ENCODE data around the gene SCGB2A2.

SCGB2A2 gene

DNA sequence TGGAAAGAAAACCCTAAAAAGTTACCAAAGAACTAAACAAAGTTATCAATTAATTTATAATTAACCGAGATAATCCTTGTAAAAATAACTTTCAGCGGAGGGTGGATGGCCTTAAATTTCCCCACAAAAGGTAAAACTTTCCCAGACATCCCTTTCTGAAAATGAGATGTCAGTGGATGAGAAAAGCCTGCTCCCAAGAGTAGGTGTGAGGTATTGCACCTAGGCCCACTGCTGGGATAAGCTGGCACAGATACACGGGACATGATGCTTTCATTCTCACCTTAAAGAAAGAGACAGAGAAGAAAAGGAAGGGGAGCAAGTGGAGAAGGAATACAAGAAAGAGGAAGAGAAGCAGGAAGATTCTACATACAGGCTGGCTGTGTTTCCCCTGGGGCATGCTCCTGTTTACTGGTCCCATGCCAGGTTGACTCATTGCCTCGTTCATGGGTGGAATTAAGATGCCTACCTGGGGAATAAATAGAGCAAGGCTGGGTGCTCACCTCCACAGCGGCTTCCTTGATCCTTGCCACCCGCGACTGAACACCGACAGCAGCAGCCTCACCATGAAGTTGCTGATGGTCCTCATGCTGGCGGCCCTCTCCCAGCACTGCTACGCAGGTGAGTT is at the start of gene SCGB2A2:
Gene SCGB2A2 (plus strand): TSS at position 505 of the 625 bp plus-strand sequence. CDS start 59 bp downstream, at position 564.
- DNase-seq = no peak

- DNase-seq = no peak
Measured at GRCh38 chr11:62221498-62221897, 48.5 kb upstream of the SCGB2A2 start.

DNA sequence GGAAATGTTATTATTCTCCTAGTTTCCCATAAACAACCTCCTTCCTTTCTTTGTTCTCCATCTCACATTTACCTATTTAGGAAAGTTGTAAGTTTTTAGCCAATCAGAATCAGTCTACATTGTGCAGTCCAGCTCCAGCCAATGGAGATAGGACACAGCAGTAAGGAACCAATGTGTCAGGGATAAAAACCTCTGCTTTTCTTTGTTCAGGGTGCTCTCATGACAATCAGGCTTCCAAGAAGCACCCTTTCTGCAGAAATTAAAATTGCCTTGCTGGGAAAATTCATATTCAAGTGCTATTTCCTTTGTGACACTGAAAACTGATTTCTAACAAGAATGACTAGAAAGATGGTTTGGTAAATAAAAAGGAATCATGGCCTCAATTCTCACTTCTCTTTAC is 46.9 kb upstream of the SCGB2A2 start:
- peak in 1 of 3 donors; percentile 12 for DNase-seq

GRCh38 chr11:62233730-62234129 is 36.2 kb upstream of the SCGB2A2 start:
- peak in 1 of 3 donors; percentile 13 for DNase-seq

DNA sequence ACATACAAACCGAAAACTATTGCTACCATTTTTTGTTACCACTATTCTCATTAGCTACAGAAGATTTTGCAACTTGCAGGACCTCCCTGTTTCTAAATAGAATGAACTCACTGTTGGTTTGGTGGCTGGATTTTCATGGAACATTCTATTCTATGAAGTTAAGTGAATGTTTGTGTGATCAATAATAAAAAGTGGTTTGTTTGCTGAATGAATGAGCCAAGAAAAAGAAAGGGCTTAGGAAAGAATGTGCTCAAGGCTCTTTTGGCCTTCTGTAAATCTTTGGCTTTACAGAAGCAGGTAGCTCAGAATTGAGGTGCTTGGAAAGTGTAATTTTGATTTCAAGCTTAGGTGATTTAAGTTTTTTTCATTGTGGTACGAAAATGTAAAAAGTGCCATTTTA is 33.8 kb upstream of the SCGB2A2 start:
- no peak for DNase-seq

DNA sequence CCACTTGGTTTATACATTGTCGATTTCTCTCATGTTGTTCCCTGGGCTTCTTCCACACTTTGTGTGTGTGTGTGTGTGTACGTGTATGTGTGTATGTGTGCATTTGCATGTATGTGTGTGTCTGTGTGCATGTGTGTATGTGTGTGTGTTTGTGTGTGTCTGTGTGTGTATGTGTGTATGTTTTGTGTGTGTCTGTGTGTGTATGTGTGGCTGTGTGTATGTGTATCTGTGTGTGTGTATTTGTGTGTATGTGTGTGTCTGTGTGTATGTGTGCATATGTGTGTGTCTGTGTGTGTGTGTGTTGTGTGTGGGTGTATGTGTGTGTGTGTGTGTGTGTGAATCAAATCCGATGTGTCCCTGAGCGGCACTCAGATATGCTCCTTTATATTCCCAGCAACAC is 32.5 kb upstream of the SCGB2A2 start:
- no peak for DNase-seq

DNA sequence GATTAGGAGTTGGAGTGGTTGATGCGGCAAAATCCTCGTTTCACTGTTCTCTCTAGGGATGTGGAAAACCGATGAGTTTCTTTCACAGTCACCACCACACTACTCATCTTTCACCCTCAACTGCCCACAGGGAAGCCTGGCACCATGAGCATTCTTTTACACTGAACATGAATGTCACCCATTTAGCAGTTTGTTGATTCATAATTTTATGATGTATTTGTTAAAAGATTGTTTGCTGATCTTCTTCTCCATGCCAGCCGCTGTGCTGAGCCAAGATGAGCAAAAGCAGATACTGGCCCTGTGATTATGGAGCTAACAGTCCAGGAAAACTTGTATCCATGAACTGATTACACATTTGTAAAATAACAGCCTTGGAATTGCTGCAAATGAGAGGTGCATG is 31.8 kb upstream of the SCGB2A2 start:
- DNase-seq = no peak

DNA sequence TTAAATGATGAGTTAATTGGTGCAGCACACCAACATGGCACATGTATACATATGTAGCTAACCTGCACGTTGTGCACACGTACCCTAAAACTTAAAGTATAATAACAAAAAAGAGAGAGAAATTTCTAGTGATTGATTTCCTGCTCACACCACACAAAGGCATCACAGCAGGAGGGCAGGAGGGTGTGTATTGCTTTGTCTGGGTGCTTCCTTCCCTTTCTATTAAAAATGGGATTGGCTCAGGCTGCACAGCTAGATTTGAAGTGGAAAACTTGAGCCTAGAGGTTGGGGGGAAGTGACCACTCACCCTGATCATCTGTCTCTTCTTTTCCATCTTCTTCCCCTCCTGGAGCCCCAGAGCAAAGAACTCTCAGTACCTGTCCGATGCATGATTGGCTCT is 28.9 kb upstream of the SCGB2A2 start:
- no peak for DNase-seq

- no peak for DNase-seq
Measured at GRCh38 chr11:62242021-62242420, 27.9 kb upstream of the SCGB2A2 start, which contains the start of gene SCGB1D2. TSS of gene SCGB1D2 (plus strand) at chr11:62242239. CDS start at chr11:62242308, 69 bp downstream.

GRCh38 chr11:62245271-62245753 is 24.6 kb upstream of the SCGB2A2 start:
- peak; percentile 29 to 58 (median 33) for DNase-seq

- no peak for DNase-seq
Measured at GRCh38 chr11:62251698-62252097, 18.3 kb upstream of the SCGB2A2 start.

DNA sequence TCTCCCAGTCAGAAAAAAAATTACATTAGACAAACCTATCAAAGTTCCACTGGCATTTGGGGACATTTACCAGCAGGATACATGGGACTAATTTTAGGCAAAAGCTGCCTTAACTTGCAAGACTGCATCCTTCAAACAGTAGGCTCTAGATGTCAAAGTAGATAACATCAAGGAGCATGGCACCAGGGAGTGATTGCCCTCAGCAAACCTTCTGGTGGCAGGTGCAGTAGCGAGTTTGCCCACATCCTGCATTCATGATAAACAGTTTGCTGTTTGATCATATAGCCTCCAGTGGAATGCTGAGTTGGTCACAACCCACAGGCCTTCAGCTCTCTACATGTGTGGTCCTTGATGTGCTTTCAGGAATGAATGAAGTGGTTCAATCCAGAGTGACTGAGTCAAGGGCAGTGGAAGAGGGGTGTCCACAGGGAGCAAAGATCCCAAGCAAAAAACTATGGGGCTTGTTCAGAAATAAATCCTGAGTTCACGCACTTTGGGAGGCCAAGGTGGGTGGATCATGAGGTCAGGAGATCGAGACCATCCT is 15.9 kb upstream of the SCGB2A2 start:
- DNase-seq = no peak

- no peak for DNase-seq
Measured at GRCh38 chr11:62256281-62256680, 13.7 kb upstream of the SCGB2A2 start.

- no peak for DNase-seq
Measured at GRCh38 chr11:62260261-62260953, 9.6 kb upstream of the SCGB2A2 start.

GRCh38 chr11:62264004-62264403 is 6.0 kb upstream of the SCGB2A2 start:
- DNase-seq = no peak

DNA sequence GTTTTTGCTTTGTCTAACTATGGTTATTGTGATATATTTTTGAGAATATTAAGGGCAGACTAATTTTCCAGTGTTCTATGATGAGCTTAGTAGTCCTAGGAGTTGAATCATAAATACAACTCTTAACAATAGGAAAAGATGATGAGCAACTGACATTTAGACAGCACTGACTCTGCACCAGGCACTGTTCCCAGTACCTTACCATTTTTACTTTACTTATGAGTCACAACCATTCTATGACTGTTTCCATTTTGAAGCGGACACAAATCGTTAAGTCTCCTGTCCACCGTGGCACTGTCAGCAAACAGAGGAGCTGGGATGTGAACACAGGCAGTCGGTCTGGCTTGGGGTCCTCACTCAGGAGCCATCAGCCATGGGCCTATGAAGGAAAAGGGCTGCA is 3.4 kb upstream of the SCGB2A2 start:
- peak in 1 of 3 donors; percentile 2 for DNase-seq

GRCh38 chr11:62267050-62267449 is 2.9 kb upstream of the SCGB2A2 start:
- DNase-seq = no peak

- DNase-seq = no peak
Measured at GRCh38 chr11:62267576-62267975, 2.4 kb upstream of the SCGB2A2 start.

DNA sequence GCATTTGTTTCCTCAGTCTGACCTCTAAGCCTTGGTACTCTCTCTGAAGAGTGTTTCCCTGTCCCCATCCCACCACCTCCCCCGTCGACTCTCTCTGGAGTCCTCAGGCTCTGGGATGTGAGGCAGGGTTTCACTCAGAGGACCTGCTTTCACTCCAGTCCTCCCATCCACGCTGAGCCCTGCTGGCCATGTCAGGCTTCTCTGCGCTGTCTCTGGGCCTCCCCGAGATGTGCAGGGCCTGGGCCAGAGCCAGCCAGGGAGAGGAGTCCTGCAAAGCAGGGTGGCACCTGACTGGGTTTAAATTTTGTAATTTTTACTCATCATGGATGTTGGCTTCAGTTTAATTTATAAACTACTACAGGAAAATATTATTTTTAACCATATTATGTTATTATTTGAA is 3.3 kb downstream of the SCGB2A2 start:
- DNase-seq = no peak

DNA sequence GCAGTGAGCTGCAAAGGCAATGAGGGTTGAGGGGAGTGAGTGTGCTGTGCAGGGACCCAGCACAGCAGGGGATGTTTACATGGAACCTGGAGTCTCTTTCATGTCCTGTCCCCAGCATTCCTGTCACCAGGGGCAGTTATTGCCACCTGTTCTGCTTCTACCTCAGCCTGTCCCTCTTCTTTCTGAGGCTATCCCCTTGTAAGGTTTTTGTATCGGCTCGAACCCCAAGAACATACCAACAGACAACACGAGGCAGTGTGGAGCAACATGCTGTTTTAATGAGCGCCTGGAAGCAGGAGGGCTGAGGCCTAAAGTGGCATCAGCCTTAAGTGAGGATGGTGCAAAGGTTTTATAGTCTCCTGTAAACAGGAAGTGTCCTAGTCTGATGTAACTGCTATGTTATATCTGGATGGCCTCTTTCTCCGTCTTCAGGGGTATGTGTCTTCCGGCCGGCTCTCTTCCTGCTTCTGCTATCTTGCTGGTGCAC is 3.9 kb downstream of the SCGB2A2 start:
- no peak for DNase-seq

GRCh38 chr11:62280452-62280851 is 10.5 kb downstream of the SCGB2A2 start:
- no peak for DNase-seq

- peak in 2 of 3 donors; percentile 17 to 20 for DNase-seq
Measured at GRCh38 chr11:62295504-62295903, 25.5 kb downstream of the SCGB2A2 start.

DNA sequence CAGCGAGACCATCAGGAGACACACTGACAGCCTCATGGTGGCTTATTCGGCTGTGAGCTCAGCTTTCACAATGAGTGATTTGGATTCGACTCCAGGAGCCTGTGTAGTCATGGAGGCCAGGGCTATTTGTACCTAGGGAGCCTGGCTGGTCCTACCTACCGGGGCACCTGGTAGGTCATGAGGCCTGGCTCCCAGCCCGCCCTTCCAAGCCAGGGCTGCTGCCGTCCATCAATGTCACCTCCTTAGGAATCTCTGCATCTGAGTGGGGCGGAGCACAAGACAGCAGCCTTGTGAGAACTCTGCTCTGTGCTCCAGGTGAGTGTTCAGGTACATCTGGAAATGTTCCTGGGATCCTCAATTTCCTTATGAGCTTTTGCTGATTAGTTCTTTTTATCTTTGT is 29.0 kb downstream of the SCGB2A2 start, which contains the start of gene SCGB1D4:
Gene SCGB1D4 (minus strand): TSS at position 101 of the 400 bp plus-strand sequence. CDS start 65 bp downstream, at position 36.
- DNase-seq = no peak

DNA sequence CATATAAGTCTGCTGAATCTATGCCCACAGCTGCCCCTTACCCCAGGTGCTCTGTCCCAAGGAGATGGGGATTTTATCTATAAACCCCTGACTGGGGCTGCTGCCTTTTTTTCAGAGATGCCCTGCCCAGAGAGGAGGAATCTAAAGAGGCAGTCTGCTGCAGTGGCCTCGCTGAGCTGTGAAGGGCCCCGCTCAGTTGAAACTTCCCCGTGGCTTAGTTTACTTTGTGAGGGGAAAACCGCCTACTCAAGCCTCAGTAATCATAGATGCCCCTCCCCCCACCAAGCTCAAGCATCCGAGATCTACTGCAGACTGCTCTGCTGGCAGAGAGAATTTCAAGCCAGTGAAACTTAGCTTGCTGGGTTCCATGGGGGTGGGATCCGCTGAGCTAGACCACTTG is 36.3 kb downstream of the SCGB2A2 start:
- no peak for DNase-seq
